ENCODE results near the gene SLC30A5.
"Not testable (repeated sequence)": the region's sequence is repeated elsewhere in the genome, so short reads cannot be mapped to it uniquely, and the experiment has no call there.

The SLC30A5 gene

GRCh38 chr5:69093771-69094482 is at the start of gene SLC30A5:
TSS of gene SLC30A5 (plus strand) at chr5:69094014. CDS start at chr5:69094256, 242 bp downstream.
- peak; percentile 89 to 96 for DNase-seq (ENCODE audit: low read depth in 2 of 2)

- not testable (repeated sequence) for DNase-seq (ENCODE audit: low read depth in 2 of 2)
Observed at GRCh38 chr5:69045213-69045612, 48.6 kb upstream of the SLC30A5 start.

- DNase-seq (ENCODE audit: low read depth in 2 of 2): no peak
Observed at GRCh38 chr5:69046375-69046957, 47.3 kb upstream of the SLC30A5 start.

- no peak for DNase-seq (ENCODE audit: low read depth in 2 of 2)
Observed at GRCh38 chr5:69048230-69048629, 45.6 kb upstream of the SLC30A5 start.

- no peak for DNase-seq (ENCODE audit: low read depth in 2 of 2)
Observed at GRCh38 chr5:69049151-69049550, 44.7 kb upstream of the SLC30A5 start.

GRCh38 chr5:69049796-69050195 is 44.0 kb upstream of the SLC30A5 start:
- no peak for DNase-seq (ENCODE audit: low read depth in 2 of 2)

- no peak for DNase-seq (ENCODE audit: low read depth in 2 of 2)
Observed at GRCh38 chr5:69050214-69050613, 43.6 kb upstream of the SLC30A5 start.

- no peak for DNase-seq (ENCODE audit: low read depth in 2 of 2)
Observed at GRCh38 chr5:69052181-69052580, 41.6 kb upstream of the SLC30A5 start.

- no peak for DNase-seq (ENCODE audit: low read depth in 2 of 2)
Observed at GRCh38 chr5:69074664-69075521, 18.9 kb upstream of the SLC30A5 start.

- no peak for DNase-seq (ENCODE audit: low read depth in 2 of 2)
Observed at GRCh38 chr5:69075522-69076179, 18.2 kb upstream of the SLC30A5 start.

GRCh38 chr5:69078921-69079540 is 14.8 kb upstream of the SLC30A5 start:
- DNase-seq (ENCODE audit: low read depth in 2 of 2): no peak

- DNase-seq (ENCODE audit: low read depth in 2 of 2): no peak
Observed at GRCh38 chr5:69079556-69079955, 14.3 kb upstream of the SLC30A5 start.

- no peak for DNase-seq (ENCODE audit: low read depth in 2 of 2)
Observed at GRCh38 chr5:69083412-69083811, 10.4 kb upstream of the SLC30A5 start.

- no peak for DNase-seq (ENCODE audit: low read depth in 2 of 2)
Observed at GRCh38 chr5:69084195-69084594, 9.6 kb upstream of the SLC30A5 start.

- DNase-seq (ENCODE audit: low read depth in 2 of 2): no peak
Observed at GRCh38 chr5:69084903-69085302, 8.9 kb upstream of the SLC30A5 start.

GRCh38 chr5:69086206-69086605 is 7.6 kb upstream of the SLC30A5 start:
- no peak for DNase-seq (ENCODE audit: low read depth in 2 of 2)

- not testable (repeated sequence) for DNase-seq (ENCODE audit: low read depth in 2 of 2)
Observed at GRCh38 chr5:69088006-69088405, 5.8 kb upstream of the SLC30A5 start.

- no peak for DNase-seq (ENCODE audit: low read depth in 2 of 2)
Observed at GRCh38 chr5:69090158-69090557, 3.7 kb upstream of the SLC30A5 start.

GRCh38 chr5:69091771-69092170 is 2.0 kb upstream of the SLC30A5 start:
- DNase-seq (ENCODE audit: low read depth in 2 of 2): no peak

- DNase-seq (ENCODE audit: low read depth in 2 of 2): no peak
Observed at GRCh38 chr5:69092969-69093368, 845 bp upstream of the SLC30A5 start.

- DNase-seq (ENCODE audit: low read depth in 2 of 2): no peak
Observed at GRCh38 chr5:69099302-69099701, 5.5 kb downstream of the SLC30A5 start.

- DNase-seq (ENCODE audit: low read depth in 2 of 2): no peak
Observed at GRCh38 chr5:69103521-69103920, 9.7 kb downstream of the SLC30A5 start.

All from stimulated activated CD4-positive, alpha-beta T cell treated with anti-CD3 and anti-CD28 coated beads, Interleukin-1b, Interleukin-23, amount 100 ng/mL, for 4 hours (primary cell).